Thyroid gland (tissue), 4 donors: ENCODE results near the gene NXPH2.

ENCODE experiments used
- POLR2A ChIP-seq, 2 donors: fragments of 450-650 bp; IDR thresholded peaks; one replicate each; pipeline ENCODE4 v1.6.1; 2017; ENCODE audit warnings: antibody characterized with exemption in 2 of 2, mild to moderate bottlenecking in 2 of 2, moderate library complexity in 1 of 2
- TF ChIP-seq, protein P1 (sequence below), 6 experiments: fragments of 200-600 bp in 3 of 6; fragments of 450-650 bp in 3 of 6; sonication (generic) in 3 of 6; IDR thresholded peaks; one replicate each; pipeline ENCODE4 v1.5.1; 2016 to 2019; ENCODE audit warnings: antibody characterized with exemption in 6 of 6, mild to moderate bottlenecking in 2 of 6, inconsistent platforms in 1 of 6, moderate library complexity in 1 of 6

DNA sequence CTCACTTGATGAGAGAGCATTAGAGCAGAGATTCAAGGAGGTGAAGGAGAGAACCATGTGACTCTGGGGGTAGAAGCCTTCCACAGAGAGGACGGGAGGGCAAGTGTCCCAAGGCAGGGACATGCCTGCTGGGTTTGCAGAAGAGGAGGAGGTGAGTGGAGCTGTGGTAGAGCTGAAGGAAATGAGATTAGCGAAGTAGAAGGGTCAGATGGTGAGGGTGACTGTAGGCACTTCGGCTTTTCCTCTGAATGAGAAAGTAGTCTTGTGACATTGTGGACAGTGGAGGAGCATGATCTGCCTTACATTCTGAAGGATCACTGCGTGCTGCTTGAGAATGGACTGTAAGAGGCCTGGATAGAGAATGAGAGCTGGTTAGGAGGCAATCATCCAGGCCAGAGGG, 126.0 kb downstream of the NXPH2 start:
- TF ChIP-seq, protein P1, sequence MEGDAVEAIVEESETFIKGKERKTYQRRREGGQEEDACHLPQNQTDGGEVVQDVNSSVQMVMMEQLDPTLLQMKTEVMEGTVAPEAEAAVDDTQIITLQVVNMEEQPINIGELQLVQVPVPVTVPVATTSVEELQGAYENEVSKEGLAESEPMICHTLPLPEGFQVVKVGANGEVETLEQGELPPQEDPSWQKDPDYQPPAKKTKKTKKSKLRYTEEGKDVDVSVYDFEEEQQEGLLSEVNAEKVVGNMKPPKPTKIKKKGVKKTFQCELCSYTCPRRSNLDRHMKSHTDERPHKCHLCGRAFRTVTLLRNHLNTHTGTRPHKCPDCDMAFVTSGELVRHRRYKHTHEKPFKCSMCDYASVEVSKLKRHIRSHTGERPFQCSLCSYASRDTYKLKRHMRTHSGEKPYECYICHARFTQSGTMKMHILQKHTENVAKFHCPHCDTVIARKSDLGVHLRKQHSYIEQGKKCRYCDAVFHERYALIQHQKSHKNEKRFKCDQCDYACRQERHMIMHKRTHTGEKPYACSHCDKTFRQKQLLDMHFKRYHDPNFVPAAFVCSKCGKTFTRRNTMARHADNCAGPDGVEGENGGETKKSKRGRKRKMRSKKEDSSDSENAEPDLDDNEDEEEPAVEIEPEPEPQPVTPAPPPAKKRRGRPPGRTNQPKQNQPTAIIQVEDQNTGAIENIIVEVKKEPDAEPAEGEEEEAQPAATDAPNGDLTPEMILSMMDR (IDR thresholded peaks at IDR 0.05), result no peak
- TF ChIP-seq POLR2A (IDR thresholded peaks at IDR 0.05), result no peak
